Thyroid gland (tissue), 4 donors: ENCODE data around the gene CISD3.
A peak's percentile ranks its signal among the peaks of the same experiment; 100 is the strongest.

Experiments used
- POLR2A ChIP-seq, 2 donors: fragments of 450-650 bp; IDR thresholded peaks; one replicate each; pipeline ENCODE4 v1.6.1; 2017; ENCODE audit warnings: antibody characterized with exemption in 2 of 2, mild to moderate bottlenecking in 2 of 2, moderate library complexity in 1 of 2
- TF ChIP-seq, protein P1 (sequence below), 6 experiments: fragments of 200-600 bp in 3 of 6; fragments of 450-650 bp in 3 of 6; sonication (generic) in 3 of 6; IDR thresholded peaks; one replicate each; pipeline ENCODE4 v1.5.1; 2016 to 2019; ENCODE audit warnings: antibody characterized with exemption in 6 of 6, mild to moderate bottlenecking in 2 of 6, inconsistent platforms in 1 of 6, moderate library complexity in 1 of 6

DNA sequence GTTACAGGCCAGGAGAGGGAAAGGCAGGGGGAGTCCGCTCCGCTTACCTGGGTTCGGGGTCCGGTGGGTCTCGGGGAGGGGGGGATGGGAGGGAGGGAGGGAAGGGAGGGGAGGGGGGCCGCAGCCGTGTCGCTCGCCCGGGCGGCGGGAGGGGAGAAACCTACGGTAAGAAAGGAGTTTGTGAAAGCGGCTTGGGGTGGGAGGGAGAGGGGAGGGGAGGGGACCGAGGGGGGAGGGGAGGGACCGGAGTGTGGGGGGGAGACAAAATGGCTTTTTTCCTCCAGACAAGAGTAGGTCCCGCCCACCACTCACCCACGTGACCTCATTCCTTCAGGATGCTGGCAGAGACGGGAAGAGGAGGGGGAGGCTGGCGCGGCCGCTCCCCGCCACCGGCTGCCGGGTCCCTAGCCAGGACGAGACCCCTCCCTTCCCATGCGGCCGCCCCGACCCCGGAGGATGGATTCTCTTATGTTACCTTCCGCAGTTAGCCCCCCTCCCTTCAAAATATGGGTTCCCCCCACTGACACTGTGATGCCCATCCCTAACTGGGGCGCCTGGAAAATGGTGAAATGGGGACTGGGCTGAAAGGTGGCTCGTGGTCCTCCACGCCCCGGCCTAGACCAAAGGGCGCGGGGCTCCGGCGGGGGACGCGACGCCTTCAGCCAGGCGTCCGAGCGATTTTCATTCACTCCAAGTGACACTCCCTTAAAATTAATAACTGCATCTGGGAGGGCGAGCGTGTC is 18.2 kb downstream of the CISD3 start, which contains the start of gene PCGF2:
- TF ChIP-seq, protein P1, sequence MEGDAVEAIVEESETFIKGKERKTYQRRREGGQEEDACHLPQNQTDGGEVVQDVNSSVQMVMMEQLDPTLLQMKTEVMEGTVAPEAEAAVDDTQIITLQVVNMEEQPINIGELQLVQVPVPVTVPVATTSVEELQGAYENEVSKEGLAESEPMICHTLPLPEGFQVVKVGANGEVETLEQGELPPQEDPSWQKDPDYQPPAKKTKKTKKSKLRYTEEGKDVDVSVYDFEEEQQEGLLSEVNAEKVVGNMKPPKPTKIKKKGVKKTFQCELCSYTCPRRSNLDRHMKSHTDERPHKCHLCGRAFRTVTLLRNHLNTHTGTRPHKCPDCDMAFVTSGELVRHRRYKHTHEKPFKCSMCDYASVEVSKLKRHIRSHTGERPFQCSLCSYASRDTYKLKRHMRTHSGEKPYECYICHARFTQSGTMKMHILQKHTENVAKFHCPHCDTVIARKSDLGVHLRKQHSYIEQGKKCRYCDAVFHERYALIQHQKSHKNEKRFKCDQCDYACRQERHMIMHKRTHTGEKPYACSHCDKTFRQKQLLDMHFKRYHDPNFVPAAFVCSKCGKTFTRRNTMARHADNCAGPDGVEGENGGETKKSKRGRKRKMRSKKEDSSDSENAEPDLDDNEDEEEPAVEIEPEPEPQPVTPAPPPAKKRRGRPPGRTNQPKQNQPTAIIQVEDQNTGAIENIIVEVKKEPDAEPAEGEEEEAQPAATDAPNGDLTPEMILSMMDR (IDR thresholded peaks at IDR 0.05): no peak
- TF ChIP-seq POLR2A (IDR thresholded peaks at IDR 0.05): peak in 1 of 2 donors; percentile 53
